LNCAP (cell line): ENCODE results near the gene SRBD1.
A peak's percentile ranks its signal among the peaks of the same experiment; 100 is the strongest.

Source experiments
- TF ChIP-seq, protein P1 (sequence below): fragments of 450-650 bp; IDR thresholded peaks from 2 replicates; pipeline ENCODE4 v1.5.1; 2017; ENCODE audit warnings: mild to moderate bottlenecking

The SRBD1 gene

DNA sequence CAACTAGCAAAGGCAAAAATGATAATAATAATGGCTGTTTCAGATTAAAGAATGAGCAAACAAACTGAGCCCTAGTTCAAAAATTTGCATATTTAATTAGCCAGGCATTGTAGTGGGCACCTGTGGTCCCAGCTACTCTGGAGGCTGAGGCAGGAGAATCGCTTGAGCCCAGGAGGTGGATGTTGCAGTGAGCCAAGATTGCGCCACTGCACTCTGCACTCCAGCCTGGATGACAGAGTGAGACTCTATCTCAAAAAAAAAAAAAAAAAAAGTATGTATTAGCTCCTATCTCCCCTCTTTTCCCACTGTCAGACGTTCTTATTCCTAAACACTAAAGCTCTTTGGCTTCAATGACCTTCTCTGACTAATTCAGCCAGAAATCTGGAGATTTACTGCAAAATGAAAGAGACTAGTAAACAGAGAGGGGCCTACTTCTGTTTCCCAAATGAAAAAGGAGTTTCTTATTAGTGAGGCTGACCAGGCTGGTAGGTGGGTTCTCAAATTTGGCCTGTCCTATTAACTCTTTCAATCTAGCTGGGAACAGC is 3.9 kb upstream of the SRBD1 start:
- TF ChIP-seq, protein P1, sequence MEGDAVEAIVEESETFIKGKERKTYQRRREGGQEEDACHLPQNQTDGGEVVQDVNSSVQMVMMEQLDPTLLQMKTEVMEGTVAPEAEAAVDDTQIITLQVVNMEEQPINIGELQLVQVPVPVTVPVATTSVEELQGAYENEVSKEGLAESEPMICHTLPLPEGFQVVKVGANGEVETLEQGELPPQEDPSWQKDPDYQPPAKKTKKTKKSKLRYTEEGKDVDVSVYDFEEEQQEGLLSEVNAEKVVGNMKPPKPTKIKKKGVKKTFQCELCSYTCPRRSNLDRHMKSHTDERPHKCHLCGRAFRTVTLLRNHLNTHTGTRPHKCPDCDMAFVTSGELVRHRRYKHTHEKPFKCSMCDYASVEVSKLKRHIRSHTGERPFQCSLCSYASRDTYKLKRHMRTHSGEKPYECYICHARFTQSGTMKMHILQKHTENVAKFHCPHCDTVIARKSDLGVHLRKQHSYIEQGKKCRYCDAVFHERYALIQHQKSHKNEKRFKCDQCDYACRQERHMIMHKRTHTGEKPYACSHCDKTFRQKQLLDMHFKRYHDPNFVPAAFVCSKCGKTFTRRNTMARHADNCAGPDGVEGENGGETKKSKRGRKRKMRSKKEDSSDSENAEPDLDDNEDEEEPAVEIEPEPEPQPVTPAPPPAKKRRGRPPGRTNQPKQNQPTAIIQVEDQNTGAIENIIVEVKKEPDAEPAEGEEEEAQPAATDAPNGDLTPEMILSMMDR: no peak

DNA sequence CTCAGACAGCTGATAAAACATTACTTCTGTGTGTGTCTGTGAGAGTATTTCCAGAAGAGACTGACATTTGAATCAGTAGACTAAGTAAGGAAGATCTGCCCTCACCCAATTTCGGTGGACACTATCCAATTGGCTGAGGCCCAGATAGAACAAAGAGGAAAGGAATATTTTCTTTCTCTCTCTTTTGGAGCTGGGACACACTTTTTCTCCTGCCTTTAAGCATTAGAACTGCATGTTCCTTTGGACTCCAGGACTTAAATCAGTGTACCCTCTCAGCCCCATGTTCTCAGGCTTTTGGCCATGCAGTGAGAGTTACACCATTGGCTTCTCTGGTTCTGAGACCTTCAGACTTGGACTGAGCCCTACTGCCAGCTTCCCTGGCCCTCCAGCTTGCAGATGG is 3.3 kb upstream of the SRBD1 start:
- TF ChIP-seq, protein P1: no peak

DNA sequence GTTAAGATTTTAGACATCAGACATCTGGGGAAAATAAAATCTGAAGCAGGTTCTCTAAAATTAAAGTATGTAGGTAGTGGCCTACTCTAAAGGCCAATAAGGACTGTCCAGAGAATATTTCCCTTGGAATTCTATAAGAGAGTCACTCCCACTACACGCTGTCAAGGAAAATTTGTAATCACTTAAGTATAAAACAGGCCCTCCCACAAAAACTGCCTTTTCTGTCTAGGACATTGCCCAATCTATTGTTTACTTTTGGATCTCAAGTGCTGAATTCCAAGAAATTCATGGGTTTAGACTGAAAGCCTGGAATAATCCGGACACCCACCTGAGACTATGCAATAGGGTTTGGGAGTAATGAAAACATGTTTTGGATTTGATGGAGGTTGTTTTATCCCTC is 1.7 kb upstream of the SRBD1 start:
- TF ChIP-seq, protein P1: no peak

DNA sequence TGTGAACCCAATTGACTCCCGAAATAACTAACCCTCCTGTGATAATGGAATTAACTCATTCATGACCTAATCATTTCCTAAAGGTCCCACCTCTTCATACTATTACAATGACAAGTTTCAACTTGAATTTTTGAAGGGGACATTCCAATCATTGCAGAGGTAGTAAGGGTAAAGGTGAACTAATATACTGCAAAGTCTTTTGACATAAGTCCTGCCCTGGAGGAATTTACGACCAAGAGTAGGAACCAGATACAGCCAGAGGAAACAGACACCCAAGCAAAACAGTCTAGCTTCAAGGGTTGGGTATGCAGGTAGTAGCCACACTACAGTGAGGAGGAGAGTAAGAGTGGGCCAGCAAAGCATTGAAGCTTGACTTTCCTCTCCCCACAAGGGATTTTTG is 1.2 kb upstream of the SRBD1 start:
- TF ChIP-seq, protein P1: no peak

DNA sequence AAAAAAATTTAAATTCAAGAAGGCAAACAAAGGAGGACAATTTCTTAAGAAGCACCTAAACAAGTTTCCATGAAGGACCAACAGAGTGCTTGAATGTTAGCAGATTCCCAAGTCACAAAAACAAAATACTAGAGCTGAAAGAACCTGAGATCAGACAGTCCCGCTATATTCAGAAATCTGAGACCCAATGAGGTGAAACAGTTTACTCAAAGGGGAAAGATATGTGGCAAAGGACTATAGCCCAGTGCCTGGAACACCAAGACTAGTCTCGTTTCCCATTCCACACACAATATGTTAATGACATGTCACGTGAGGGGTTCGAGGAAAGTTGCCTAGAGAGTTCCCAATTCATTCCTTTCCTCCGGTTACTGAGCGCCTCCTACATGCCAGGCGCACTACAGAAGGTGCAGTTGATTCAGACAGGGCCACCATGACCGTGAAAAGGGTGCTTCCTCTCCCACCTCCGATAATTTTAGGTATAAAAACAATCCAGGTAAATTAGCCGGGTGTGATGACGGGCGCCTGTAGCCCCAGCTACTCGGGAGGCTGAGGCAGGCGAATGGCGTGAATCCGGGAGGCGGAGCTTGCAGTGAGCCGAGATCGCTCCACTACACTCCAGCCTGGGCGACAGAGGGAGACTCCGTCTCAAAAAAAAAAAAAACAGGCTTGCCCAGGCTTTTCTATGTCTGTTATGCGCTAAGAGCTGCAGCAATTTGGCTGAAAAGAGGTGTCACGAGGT is 617 bp downstream of the SRBD1 start:
- TF ChIP-seq, protein P1: peak; percentile 36; the same call in 1 of the 2 replicates

DNA sequence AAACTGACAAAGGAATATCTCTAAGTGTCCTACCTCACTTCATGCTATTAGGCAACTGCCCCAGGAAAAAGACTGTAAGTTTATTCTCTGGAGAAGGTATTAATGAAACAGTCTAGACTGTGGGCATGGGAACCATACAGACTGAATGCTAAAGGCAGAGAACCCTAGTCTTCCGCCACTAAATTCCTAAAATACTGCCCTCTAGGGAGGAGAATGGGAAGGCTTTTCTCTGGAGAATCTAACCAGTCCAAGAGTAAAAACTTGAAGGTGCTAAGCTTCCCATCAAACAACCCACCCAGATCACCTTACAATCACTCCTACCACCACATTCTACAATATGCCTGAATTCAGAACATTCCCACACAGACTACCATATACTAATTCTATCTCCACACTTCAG is 3.4 kb downstream of the SRBD1 start:
- TF ChIP-seq, protein P1: peak; percentile 33; the same call in 1 of the 2 replicates

DNA sequence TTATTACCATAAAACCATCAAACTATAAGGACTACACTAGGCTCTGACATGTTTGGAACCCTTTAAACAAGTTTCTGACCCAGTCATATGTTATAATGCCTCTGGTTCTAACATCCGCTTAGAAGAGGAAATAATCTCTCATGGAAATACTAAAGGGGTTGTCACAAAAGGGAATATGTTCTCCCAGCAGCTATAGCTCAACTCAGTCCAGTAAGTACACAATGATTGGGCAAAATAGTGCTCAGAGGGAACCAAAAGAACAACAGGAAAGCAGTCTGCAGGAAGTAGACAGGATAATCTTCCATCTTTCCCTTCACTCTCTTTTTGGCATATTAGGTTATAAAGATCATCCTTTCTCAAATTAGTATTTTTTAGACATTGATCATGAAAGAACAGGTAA is 4.3 kb downstream of the SRBD1 start:
- TF ChIP-seq, protein P1: no peak

DNA sequence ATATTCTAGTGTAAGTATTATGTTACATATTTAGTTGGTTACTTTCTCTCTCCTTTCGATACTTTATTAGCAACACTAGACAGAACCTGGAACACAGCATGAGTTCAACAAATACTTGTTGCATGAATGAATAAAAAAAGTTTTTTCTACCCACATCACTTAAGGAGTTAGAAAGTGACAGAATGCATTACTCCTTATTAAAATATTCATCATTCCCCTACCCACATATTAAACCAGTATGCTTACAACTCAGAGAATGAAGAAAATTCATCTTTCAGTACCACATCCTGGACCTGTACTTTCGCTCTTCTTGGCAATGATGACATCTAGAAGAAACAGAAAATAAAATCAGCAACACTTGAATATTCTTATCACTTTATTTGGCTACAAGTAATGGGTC is 6.0 kb downstream of the SRBD1 start:
- TF ChIP-seq, protein P1: no peak
